PC-9 (cell line): ENCODE measurements around the gene CPLX4. TPM values are rescaled to one million over a fixed set of nuclear protein-coding genes. Genes with fewer than 3 reads are reported as not detected.

ENCODE experiments used
- BruUV-seq: library from RNA; stranded (reverse); fragments of 400-500 nt; replicated peaks from 2 replicates; lab custom pipeline; 2021; lab: Mats Ljungman, UMichigan
- CTCF ChIA-PET: fragments of 300-600 bp; sonication (Branson Sonifier 250); formaldehyde crosslinking; loops from one replicate; lab custom pipeline; 2022; ENCODE audit warnings: antibody characterized with exemption; lab: Charles Lee
- POLR2A ChIA-PET: fragments of 300-600 bp; sonication (Branson Sonifier 250); formaldehyde crosslinking; loops from one replicate; lab custom pipeline; 2022; ENCODE audit warnings: antibody characterized with exemption; ENCODE audit not compliant: unreplicated experiment; lab: Charles Lee
- DNase-seq, 2 experiments: peaks; one replicate each; pipeline versions ENCODE4 v3.0.0 to v3.0.0-alpha.2; 2015 to 2022; ENCODE audit warnings: mixed read lengths in 1 of 2
- H2AFZ ChIP-seq: fragments of 200-600 bp; sonication (generic); 2 replicates; pipeline ENCODE4 v1.8.1; 2017; ENCODE audit warnings: antibody characterized with exemption
- H3F3A ChIP-seq: fragments of 200-600 bp; sonication (generic); 2 replicates; pipeline ENCODE4 v1.8.1; 2017; ENCODE audit warnings: antibody characterized with exemption, mild to moderate bottlenecking, low read depth; ENCODE audit not compliant: insufficient read depth
- H3K27ac ChIP-seq: fragments of 200-600 bp; sonication (generic); 2 replicates; pipeline ENCODE4 v1.6.1; 2016; ENCODE audit warnings: mixed run types
- H3K27me3 ChIP-seq: fragments of 200-600 bp; sonication (generic); 2 replicates; pipeline ENCODE4 v1.6.1; 2016; ENCODE audit warnings: low read depth, mixed run types; ENCODE audit not compliant: insufficient read depth
- H3K36me3 ChIP-seq: fragments of 200-600 bp; sonication (generic); 2 replicates; pipeline ENCODE4 v1.6.1; 2016; ENCODE audit warnings: low read depth, mixed run types
- H3K4me1 ChIP-seq: fragments of 200-600 bp; sonication (generic); replicated peaks from 2 replicates; pipeline ENCODE4 v1.6.1; 2016; ENCODE audit warnings: mixed run types; ENCODE audit not compliant: insufficient read depth
- H3K4me2 ChIP-seq: fragments of 200-600 bp; sonication (generic); 2 replicates; pipeline ENCODE4 v1.6.1; 2017; ENCODE audit warnings: mixed run types
- H3K4me3 ChIP-seq: fragments of 200-600 bp; sonication (generic); 2 replicates; pipeline ENCODE4 v1.6.1; 2016; ENCODE audit warnings: mixed run types
- H3K79me2 ChIP-seq: fragments of 200-600 bp; sonication (generic); 2 replicates; pipeline ENCODE4 v1.6.1; 2017; ENCODE audit warnings: low read depth, mixed run types
- H3K9me2 ChIP-seq: fragments of 200-600 bp; sonication (generic); 2 replicates; pipeline ENCODE4 v1.8.1; 2017; ENCODE audit warnings: mild to moderate bottlenecking; ENCODE audit not compliant: insufficient read depth
- H3K9me3 ChIP-seq: fragments of 200-600 bp; sonication (generic); 2 replicates; pipeline ENCODE4 v1.8.1; 2016; ENCODE audit warnings: low read depth; ENCODE audit not compliant: insufficient read depth
- H4K20me1 ChIP-seq: fragments of 200-600 bp; sonication (generic); 2 replicates; pipeline ENCODE4 v1.8.1; 2017; ENCODE audit not compliant: insufficient read depth
- EZH2 ChIP-seq: fragments of 200-600 bp; sonication (generic); IDR thresholded peaks from 2 replicates; pipeline ENCODE4 v1.8.0; 2017; ENCODE audit warnings: antibody characterized with exemption, low read depth
- intact Hi-C: fragments of 100-400 bp; cut with micrococcal nuclease; formaldehyde crosslinking; loops from one replicate; pipeline ENCODE4 v1.10.0; 2022; ENCODE audit not compliant: unreplicated experiment
- total RNA-seq: library from RNA; stranded (reverse); gene quantifications from 2 replicates; pipeline ENCODE4 v1.2.3, GENCODE V29; 2021
- TF ChIP-seq, protein P1 (sequence below): fragments of 200-600 bp; sonication (generic); conservative IDR thresholded peaks from 2 replicates; pipeline ENCODE4 v1.6.1; 2017; ENCODE audit warnings: mixed run types, antibody characterized with exemption, mild to moderate bottlenecking, moderate library complexity

CPLX4 gene
- total RNA-seq, 1 experiment from 2014 or later, result not detected

DNA sequence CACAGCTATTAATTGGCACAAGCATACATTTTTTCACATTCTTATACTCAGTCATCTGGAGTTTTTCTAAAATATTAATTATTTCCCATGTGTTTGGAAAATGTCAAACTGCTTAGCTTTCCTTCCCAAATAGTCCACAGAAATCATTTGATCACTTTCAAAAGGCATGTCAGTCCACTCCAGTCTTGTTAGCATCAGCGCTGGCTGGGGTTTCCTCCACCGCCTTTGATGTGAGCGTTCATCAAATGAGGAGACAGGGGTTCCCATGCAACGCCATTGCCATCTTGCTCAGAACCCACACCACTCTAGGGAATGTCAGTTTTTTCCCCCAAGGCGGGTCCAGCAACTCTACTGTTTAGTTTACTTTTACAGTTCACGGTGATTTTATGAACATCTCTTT, 32.1 kb downstream of the CPLX4 start:
- no peak overlapping the region for H3K4me2 ChIP-seq
- H3K4me3 ChIP-seq, result no peak overlapping the region
- no peaks in the 10 kb centered on the region for H3K4me1 ChIP-seq
- no peaks in the 10 kb centered on the region for H4K20me1 ChIP-seq
- H3K9me2 ChIP-seq, result no peaks in the 10 kb centered on the region; the same call in 1 of the 2 replicates
- H3K27ac ChIP-seq, result no peak overlapping the region
- no peak overlapping the region for H2AFZ ChIP-seq
- BruUV-seq, result no TSS peak
- no peaks in the 10 kb centered on the region for H3K36me3 ChIP-seq
- H3K9me3 ChIP-seq, result no peaks in the 10 kb centered on the region
- DNase-seq, result no peak
- no peaks in the 10 kb centered on the region for H3F3A ChIP-seq
- ChIA-PET CTCF (no interaction called here), POLR2A (no interaction called here)
- intact Hi-C loops, result no loop called here
- TF ChIP-seq, protein P1, sequence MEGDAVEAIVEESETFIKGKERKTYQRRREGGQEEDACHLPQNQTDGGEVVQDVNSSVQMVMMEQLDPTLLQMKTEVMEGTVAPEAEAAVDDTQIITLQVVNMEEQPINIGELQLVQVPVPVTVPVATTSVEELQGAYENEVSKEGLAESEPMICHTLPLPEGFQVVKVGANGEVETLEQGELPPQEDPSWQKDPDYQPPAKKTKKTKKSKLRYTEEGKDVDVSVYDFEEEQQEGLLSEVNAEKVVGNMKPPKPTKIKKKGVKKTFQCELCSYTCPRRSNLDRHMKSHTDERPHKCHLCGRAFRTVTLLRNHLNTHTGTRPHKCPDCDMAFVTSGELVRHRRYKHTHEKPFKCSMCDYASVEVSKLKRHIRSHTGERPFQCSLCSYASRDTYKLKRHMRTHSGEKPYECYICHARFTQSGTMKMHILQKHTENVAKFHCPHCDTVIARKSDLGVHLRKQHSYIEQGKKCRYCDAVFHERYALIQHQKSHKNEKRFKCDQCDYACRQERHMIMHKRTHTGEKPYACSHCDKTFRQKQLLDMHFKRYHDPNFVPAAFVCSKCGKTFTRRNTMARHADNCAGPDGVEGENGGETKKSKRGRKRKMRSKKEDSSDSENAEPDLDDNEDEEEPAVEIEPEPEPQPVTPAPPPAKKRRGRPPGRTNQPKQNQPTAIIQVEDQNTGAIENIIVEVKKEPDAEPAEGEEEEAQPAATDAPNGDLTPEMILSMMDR, result no peak
- H3K27me3 ChIP-seq, result no peaks in the 10 kb centered on the region
- H3K79me2 ChIP-seq, result no peaks in the 10 kb centered on the region

DNA sequence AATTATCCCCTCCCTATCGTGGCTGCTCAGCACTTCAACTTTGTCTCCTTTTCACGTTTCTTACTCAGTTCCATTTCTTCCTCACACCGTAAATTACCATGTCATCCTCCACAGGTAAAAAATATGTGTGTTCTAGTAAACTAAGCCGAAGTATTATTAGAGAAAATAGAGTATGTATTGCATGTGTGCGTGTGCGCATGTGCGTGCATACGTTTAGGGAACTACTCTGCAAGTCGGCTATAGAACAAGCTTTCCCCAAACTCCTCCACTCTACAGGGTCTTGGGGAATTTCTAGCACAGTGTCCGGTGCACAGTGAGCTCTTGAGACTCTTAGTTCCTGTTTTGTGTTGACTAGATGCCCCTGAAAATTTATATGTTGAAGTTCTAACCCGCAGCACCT, 36.1 kb downstream of the CPLX4 start:
- no peaks in the 10 kb centered on the region for H3K36me3 ChIP-seq
- no peaks in the 10 kb centered on the region for H3K9me2 ChIP-seq
- no peak overlapping the region for H2AFZ ChIP-seq
- H4K20me1 ChIP-seq, result no peaks in the 10 kb centered on the region
- no peaks in the 10 kb centered on the region for H3F3A ChIP-seq
- intact Hi-C loops, result no loop called here
- H3K27me3 ChIP-seq, result no peaks in the 10 kb centered on the region
- POLR2A ChIA-PET, result interaction anchor here (0.7 kb wide), 1 partner anchor 90 kb away, joined by 3 read pairs; no protein-coding TSS in a partner anchor
- BruUV-seq, result no TSS peak
- no peak overlapping the region for H3K27ac ChIP-seq
- H3K4me2 ChIP-seq, result no peak overlapping the region
- no peak for TF ChIP-seq EZH2
- TF ChIP-seq, protein P1, result no peak
- no peaks in the 10 kb centered on the region for H3K4me1 ChIP-seq
- H3K9me3 ChIP-seq, result no peaks in the 10 kb centered on the region
- no peak overlapping the region for H3K4me3 ChIP-seq
- DNase-seq, result no peak
- CTCF ChIA-PET, result no interaction called here
- no peaks in the 10 kb centered on the region for H3K79me2 ChIP-seq

DNA sequence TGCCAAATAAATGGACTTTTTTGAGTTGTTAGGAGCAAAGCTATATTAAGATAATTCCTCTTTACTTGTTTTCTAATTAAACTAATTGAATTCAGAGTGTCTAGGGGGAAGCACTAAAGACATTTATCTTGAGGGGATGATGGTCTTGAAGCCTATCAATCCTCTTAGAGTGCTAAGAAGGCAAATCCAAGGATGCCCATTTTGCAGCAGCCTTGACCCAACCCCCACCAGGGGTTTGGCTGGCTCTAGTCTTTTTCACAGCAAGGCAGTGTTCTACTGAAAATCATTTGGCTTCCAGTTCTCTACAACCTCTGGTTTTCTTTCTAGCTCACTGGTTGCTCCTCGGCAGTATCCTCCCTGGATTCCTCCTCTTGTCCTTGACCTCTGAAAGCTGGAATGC, 38.7 kb downstream of the CPLX4 start:
- Histone ChIP-seq H3K9me3 (no peaks in the 10 kb centered on the region), H3K4me2 (no peak overlapping the region), H3K79me2 (no peaks in the 10 kb centered on the region), H2AFZ (no peak overlapping the region), H3F3A (no peaks in the 10 kb centered on the region), H4K20me1 (no peaks in the 10 kb centered on the region), H3K9me2 (no peaks in the 10 kb centered on the region), H3K4me1 (no peaks in the 10 kb centered on the region), H3K36me3 (no peaks in the 10 kb centered on the region), H3K4me3 (no peak overlapping the region), H3K27me3 (no peaks in the 10 kb centered on the region), H3K27ac (no peak overlapping the region)
- ChIA-PET POLR2A (no interaction called here), CTCF (no interaction called here)
- no peak for TF ChIP-seq EZH2
- TF ChIP-seq, protein P1, result no peak
- no TSS peak for BruUV-seq
- DNase-seq, result no peak
- intact Hi-C loops, result no loop called here
